ENCODE results near the gene DPP9.
A peak's percentile ranks its signal among the peaks of the same experiment; 100 is the strongest.

The DPP9 gene

GRCh38 chr19:4673726-4674125 is 49.9 kb downstream of the DPP9 start:
- POLR2A ChIA-PET: no interaction called here

DNA sequence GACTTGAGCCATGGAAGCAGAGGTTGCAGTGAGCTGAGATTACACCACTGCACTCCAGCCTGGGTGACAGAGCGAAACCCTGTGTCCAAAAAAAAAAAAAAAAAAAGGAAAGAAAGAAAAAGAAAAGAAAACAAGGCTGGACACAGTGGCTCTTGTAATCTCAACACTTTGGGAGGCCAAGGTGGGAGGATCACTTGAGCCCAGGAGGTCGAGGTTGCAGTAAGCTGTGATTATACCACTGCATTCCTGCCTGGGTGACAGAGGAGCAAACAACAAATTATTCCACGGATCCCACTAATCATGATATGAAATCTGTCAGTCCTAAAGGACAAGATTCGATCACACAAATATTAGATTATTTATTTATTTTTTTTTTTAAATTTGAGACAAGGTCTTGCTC is 50.4 kb downstream of the DPP9 start:
- ChIA-PET POLR2A (no interaction called here), CTCF (interaction anchor here (0.5 to 0.6 kb wide), 2 partner anchors 54 to 84 kb away, joined by 3 read pairs; no protein-coding TSS in a partner anchor)
- no peak for DNase-seq (ENCODE audit: extremely low spot score)
- TF ChIP-seq ARNT (IDR thresholded peaks at IDR 0.05) (no peak), SP1 (IDR thresholded peaks at IDR 0.05) (no peak), NFRKB (IDR thresholded peaks at IDR 0.05) (no peak), ZNF384 (IDR thresholded peaks at IDR 0.05) (no peak), FOXA1 (IDR thresholded peaks at IDR 0.05) (no peak), HDGF (IDR thresholded peaks at IDR 0.05; ENCODE audit: borderline replicate concordance) (no peak), CTBP1 (IDR thresholded peaks at IDR 0.05; ENCODE audit: borderline replicate concordance) (no peak), FOXK2 (IDR thresholded peaks at IDR 0.05) (no peak), FOXM1 (IDR thresholded peaks at IDR 0.05; ENCODE audit: borderline replicate concordance) (no peak), LEF1 (IDR thresholded peaks at IDR 0.05; ENCODE audit: borderline replicate concordance) (no peak), L3MBTL2 (conservative IDR thresholded peaks at IDR 0.05) (no peak), PKNOX1 (IDR thresholded peaks at IDR 0.05) (no peak)

More at GRCh38 chr19:4673726-4674125, 49.9 kb downstream of the DPP9 start:
- CTCF ChIA-PET: no interaction called here
- no peak for DNase-seq (ENCODE audit: extremely low spot score)
- TF ChIP-seq LEF1 (IDR thresholded peaks at IDR 0.05; ENCODE audit: borderline replicate concordance) (no peak), FOXA1 (IDR thresholded peaks at IDR 0.05) (no peak), NFRKB (IDR thresholded peaks at IDR 0.05) (no peak), BHLHE40 (IDR thresholded peaks at IDR 0.05; ENCODE audit: borderline replicate concordance) (no peak), L3MBTL2 (conservative IDR thresholded peaks at IDR 0.05) (no peak), FOXM1 (IDR thresholded peaks at IDR 0.05; ENCODE audit: borderline replicate concordance) (no peak), SUZ12 (IDR thresholded peaks at IDR 0.05) (no peak), TARDBP (IDR thresholded peaks at IDR 0.05) (no peak), PKNOX1 (IDR thresholded peaks at IDR 0.05) (no peak)

DNA sequence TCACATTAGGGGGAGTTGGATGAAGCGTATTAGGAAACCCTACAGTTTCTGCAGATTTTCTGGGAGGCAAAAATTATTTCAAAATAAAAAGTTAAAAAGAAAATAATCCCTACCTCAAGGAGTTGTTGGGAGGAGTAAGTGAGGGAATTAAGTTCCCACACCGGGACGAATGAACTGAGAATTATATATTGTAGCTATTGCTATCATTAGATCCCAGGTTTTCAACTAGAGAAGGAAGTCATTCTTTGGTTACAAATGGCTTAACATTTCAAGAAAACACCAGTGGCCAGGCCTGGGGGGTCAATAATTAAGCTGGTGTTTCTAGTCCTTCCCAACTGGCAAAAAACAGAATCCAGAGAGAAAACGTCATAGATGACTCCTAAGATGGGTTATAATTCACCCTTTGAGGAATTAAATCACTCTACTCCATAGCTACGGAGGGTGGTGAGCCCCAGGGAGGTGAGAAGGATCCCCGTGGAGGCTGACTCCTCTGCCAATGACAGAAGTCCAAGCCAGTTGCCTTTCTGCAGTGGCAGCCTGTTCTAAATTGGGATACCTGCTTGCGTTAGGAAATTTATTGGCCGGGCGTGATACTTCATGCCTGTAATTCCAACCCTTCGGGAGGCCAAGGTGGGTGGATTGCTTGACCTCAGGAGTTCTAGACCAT is 52.3 kb downstream of the DPP9 start:
- ChIA-PET POLR2A (interaction anchor here (0.7 kb wide), 1 partner anchor 15 kb away, joined by 3 read pairs; no protein-coding TSS in a partner anchor), CTCF (no interaction called here)
- DNase-seq (ENCODE audit: extremely low spot score): no peak
- TF ChIP-seq BHLHE40 (IDR thresholded peaks at IDR 0.05; ENCODE audit: borderline replicate concordance) (no peak), FOXM1 (IDR thresholded peaks at IDR 0.05; ENCODE audit: borderline replicate concordance) (no peak), ELF4 (IDR thresholded peaks at IDR 0.05) (no peak)

- TF ChIP-seq HDGF (IDR thresholded peaks at IDR 0.05; ENCODE audit: borderline replicate concordance): no peak
- peak; percentile 37 for TF ChIP-seq L3MBTL2 (conservative IDR thresholded peaks at IDR 0.05)
- ChIA-PET CTCF (no interaction called here), POLR2A (interaction anchor here (0.7 kb wide), 1 partner anchor 11 kb away, joined by 4 read pairs; no protein-coding TSS in a partner anchor)
- peak; percentile 100 for DNase-seq (ENCODE audit: extremely low spot score)
Measured at GRCh38 chr19:4669723-4670480, 53.7 kb downstream of the DPP9 start, which contains the start of gene MYDGF. Gene MYDGF (minus strand): TSS chr19:4670342. CDS start chr19:4670334, 8 bp downstream.

GRCh38 chr19:4664642-4665041 is 59.0 kb downstream of the DPP9 start:
- POLR2A ChIA-PET: no interaction called here
- DNase-seq (ENCODE audit: extremely low spot score): no peak
- TF ChIP-seq BHLHE40 (IDR thresholded peaks at IDR 0.05; ENCODE audit: borderline replicate concordance) (no peak), L3MBTL2 (conservative IDR thresholded peaks at IDR 0.05) (no peak), CTBP1 (IDR thresholded peaks at IDR 0.05; ENCODE audit: borderline replicate concordance) (no peak)
- CTCF ChIA-PET: no interaction called here

- ChIA-PET CTCF (no interaction called here), POLR2A (no interaction called here)
- TF ChIP-seq ZNF384 (IDR thresholded peaks at IDR 0.05) (no peak), TARDBP (IDR thresholded peaks at IDR 0.05) (no peak), FOXA1 (IDR thresholded peaks at IDR 0.05) (no peak), LEF1 (IDR thresholded peaks at IDR 0.05; ENCODE audit: borderline replicate concordance) (no peak), SUZ12 (IDR thresholded peaks at IDR 0.05) (no peak), ARNT (IDR thresholded peaks at IDR 0.05) (no peak), FOXM1 (IDR thresholded peaks at IDR 0.05; ENCODE audit: borderline replicate concordance) (no peak), HDGF (IDR thresholded peaks at IDR 0.05; ENCODE audit: borderline replicate concordance) (no peak), BHLHE40 (IDR thresholded peaks at IDR 0.05; ENCODE audit: borderline replicate concordance) (no peak)
- DNase-seq (ENCODE audit: extremely low spot score): no peak
Measured at GRCh38 chr19:4662812-4663211, 60.8 kb downstream of the DPP9 start.

DNA sequence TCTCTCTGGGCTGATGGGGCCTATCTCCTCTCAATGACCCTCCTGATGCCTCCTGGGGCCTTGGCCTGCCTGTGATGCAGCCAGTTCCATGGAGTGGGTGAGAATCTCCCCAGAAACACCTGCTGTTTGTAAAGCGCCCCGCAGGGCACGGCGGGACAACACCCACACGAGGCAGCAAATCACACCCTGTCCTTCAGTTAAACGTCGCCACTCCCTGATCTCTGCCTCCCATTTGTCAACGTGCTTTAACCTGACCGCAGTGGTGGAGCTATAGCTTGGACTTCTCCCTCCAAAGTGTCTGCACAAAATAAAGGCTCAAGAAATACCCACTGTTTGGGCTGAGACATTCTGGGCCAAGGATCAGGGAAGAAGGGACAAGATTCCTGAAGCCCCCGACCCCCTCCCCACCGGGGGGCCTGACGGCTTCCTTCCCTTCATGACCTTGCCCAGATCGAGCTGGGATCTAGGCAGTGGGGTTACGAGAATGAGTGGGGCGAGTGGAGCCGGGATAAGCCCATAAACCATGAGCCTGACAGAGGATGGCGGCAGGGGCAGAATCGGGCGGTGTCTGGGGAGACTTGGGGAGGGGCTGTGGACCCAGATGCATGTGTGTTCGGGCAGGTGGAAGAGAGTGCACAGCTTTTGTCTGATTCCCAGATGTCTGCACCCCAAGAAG is 61.5 kb downstream of the DPP9 start:
- no peak for DNase-seq (ENCODE audit: extremely low spot score)

More for the DNA sequence above, 61.5 kb downstream of the DPP9 start:
- TF ChIP-seq L3MBTL2 (conservative IDR thresholded peaks at IDR 0.05): no peak
- TF ChIP-seq NFRKB (IDR thresholded peaks at IDR 0.05): no peak
- TF ChIP-seq FOXM1 (IDR thresholded peaks at IDR 0.05; ENCODE audit: borderline replicate concordance): no peak
- no peak for TF ChIP-seq PKNOX1 (IDR thresholded peaks at IDR 0.05)
- TF ChIP-seq ZNF384 (IDR thresholded peaks at IDR 0.05): no peak
- TF ChIP-seq BHLHE40 (IDR thresholded peaks at IDR 0.05; ENCODE audit: borderline replicate concordance): no peak
- no peak for TF ChIP-seq ARNT (IDR thresholded peaks at IDR 0.05)
- no peak for TF ChIP-seq FOXA1 (IDR thresholded peaks at IDR 0.05)
- TF ChIP-seq ELF4 (IDR thresholded peaks at IDR 0.05): no peak
- TF ChIP-seq TARDBP (IDR thresholded peaks at IDR 0.05): no peak
- no peak for TF ChIP-seq CTBP1 (IDR thresholded peaks at IDR 0.05; ENCODE audit: borderline replicate concordance)
- no peak for TF ChIP-seq FOXK2 (IDR thresholded peaks at IDR 0.05)
- TF ChIP-seq SUZ12 (IDR thresholded peaks at IDR 0.05): no peak
- TF ChIP-seq LEF1 (IDR thresholded peaks at IDR 0.05; ENCODE audit: borderline replicate concordance): no peak
- POLR2A ChIA-PET: no interaction called here
- CTCF ChIA-PET: no interaction called here

Data from HEK293T (cell line).